ENCODE measurements around the gene NODAL.
"Not testable (repeated sequence)": the region's sequence is repeated elsewhere in the genome, so short reads cannot be mapped to it uniquely, and the experiment has no call there.

The NODAL gene

DNA sequence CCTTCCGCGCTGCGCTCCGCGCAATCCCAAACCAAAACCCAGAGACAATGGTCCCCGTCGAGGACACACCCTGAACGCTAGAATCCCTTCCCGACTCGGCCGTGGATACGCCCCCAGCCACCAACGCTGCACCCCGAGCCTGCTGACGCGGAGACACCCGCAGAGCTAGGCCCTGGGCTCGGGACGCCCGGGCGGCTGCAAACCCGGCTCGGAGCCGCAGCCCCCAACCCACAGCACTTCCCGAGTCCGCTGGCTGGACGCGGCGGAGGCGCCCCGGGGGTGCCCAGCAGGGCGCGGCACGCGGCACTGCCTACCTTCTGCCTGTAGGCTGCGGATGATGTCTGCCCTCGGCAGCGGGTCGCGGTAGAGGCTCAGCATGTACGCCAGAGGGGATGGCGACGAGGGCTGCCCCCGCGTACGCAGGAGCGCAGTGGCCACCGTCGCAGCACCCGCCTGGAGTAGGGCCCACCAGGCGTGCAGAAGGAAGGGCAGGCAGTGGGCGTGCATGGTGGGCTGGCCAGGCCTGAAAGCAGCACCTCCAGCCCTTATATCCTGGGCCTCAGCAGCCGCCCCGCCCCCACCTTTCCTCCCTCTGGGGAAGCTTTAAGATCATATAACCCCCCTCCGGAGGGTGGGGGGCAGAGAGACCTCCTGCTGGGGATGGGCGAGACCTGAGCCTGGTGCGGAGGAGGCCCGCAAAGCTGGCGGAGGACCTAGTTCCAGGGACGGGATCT is at the start of gene NODAL:
Gene NODAL, minus strand, starts transcription at position 521 of the 734 bp plus-strand sequence. Its CDS starts 14 bp downstream, at position 507.
- peak within 1 kb of the TSS; percentile 72 for H3K9ac ChIP-seq (ENCODE audit: insufficient read length, low read depth)
- no peaks in the 10 kb centered on the region for H3K9me3 ChIP-seq (ENCODE audit: insufficient read depth, low read length)
- H3K27me3 ChIP-seq (ENCODE audit: insufficient read depth, insufficient read length) = peaks cover 51% of the 10 kb centered on the region
- peaks cover 14% of the 10 kb centered on the region for H3K4me1 ChIP-seq (ENCODE audit: insufficient read depth, insufficient read length)
- H3K4me3 ChIP-seq (ENCODE audit: insufficient read length, low read depth) = peak within 1 kb of the TSS; percentile 45
- H3K36me3 ChIP-seq (ENCODE audit: insufficient read depth, insufficient read length, low read length) = no peaks in the 10 kb centered on the region
- DNase-seq (ENCODE audit: low read depth, low spot score) = no peak
- TF ChIP-seq SUZ12 (IDR thresholded peaks at IDR 0.05; ENCODE audit: extremely low read depth, insufficient read depth, insufficient read length) = no peak
- TF ChIP-seq YY1 (IDR thresholded peaks at IDR 0.05; ENCODE audit: insufficient read depth, insufficient read length) = no peak
- no peak for TF ChIP-seq ZNF274 (IDR thresholded peaks at IDR 0.05; ENCODE audit: low read depth, low read length)

DNA sequence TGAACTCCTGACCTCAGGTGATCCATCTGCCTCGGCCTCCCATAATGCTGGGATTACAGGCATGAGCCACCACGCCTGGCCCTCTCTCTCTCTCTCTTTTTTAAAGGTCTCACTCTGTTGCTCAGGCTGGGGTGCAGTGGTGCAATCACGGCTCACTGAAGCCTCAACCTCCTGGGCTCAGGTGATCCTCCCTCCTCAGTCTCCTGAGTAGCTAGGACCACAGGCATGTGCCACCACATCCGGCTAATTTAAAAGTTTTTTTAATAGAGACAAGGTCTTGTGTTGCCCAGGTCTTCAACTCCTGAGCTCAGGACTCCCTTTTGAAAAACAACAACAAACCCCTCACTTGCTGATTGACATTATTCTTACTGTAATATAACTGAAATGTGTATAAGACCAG is 48.7 kb upstream of the NODAL start:
- no peaks in the 10 kb centered on the region for H3K27me3 ChIP-seq (ENCODE audit: insufficient read depth, insufficient read length)
- H3K9ac ChIP-seq (ENCODE audit: insufficient read length, low read depth) = no peak overlapping the region
- H3K36me3 ChIP-seq (ENCODE audit: insufficient read depth, insufficient read length, low read length) = peaks cover 10% of the 10 kb centered on the region
- peaks cover 11% of the 10 kb centered on the region for H3K4me1 ChIP-seq (ENCODE audit: insufficient read depth, insufficient read length)
- no peaks in the 10 kb centered on the region for H3K9me3 ChIP-seq (ENCODE audit: insufficient read depth, low read length)
- no peak for TF ChIP-seq SUZ12 (IDR thresholded peaks at IDR 0.05; ENCODE audit: extremely low read depth, insufficient read depth, insufficient read length)
- TF ChIP-seq YY1 (IDR thresholded peaks at IDR 0.05; ENCODE audit: insufficient read depth, insufficient read length) = no peak
- TF ChIP-seq ZNF274 (IDR thresholded peaks at IDR 0.05; ENCODE audit: low read depth, low read length) = no peak
- DNase-seq (ENCODE audit: low read depth, low spot score) = no peak
- no peak overlapping the region for H3K4me3 ChIP-seq (ENCODE audit: insufficient read length, low read depth)

DNA sequence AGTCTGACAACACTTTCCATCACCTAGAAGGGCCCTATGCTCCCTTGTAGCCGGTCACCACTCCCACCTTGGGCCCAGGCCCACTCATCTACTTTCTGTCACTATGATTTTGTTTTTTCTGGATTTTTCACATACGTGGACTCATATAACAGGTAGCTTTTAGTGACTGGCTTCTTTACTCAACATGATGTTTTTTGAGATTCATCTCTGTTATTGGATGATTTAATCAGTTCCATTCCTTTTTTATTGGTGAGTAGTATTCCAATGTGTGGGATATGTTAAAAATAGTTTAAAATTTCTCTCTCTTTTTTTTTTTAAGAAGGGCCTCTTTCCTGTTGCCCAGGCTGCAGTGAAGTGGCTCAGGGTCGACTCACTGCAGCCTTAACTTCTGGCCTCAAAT is 46.3 kb upstream of the NODAL start:
- no peaks in the 10 kb centered on the region for H3K9me3 ChIP-seq (ENCODE audit: insufficient read depth, low read length)
- no peak for DNase-seq (ENCODE audit: low read depth, low spot score)
- H3K4me1 ChIP-seq (ENCODE audit: insufficient read depth, insufficient read length) = no peaks in the 10 kb centered on the region
- H3K4me3 ChIP-seq (ENCODE audit: insufficient read length, low read depth) = no peak overlapping the region
- H3K27me3 ChIP-seq (ENCODE audit: insufficient read depth, insufficient read length) = no peaks in the 10 kb centered on the region
- H3K9ac ChIP-seq (ENCODE audit: insufficient read length, low read depth) = no peak overlapping the region
- H3K36me3 ChIP-seq (ENCODE audit: insufficient read depth, insufficient read length, low read length) = peaks cover 13% of the 10 kb centered on the region
- TF ChIP-seq YY1 (IDR thresholded peaks at IDR 0.05; ENCODE audit: insufficient read depth, insufficient read length) (no peak), ZNF274 (IDR thresholded peaks at IDR 0.05; ENCODE audit: low read depth, low read length) (no peak), SUZ12 (IDR thresholded peaks at IDR 0.05; ENCODE audit: extremely low read depth, insufficient read depth, insufficient read length) (no peak)

- not testable (repeated sequence) for H3K9me3 ChIP-seq (ENCODE audit: insufficient read depth, low read length); H3K4me3 ChIP-seq (ENCODE audit: insufficient read length, low read depth); H3K4me1 ChIP-seq (ENCODE audit: insufficient read depth, insufficient read length); H3K9ac ChIP-seq (ENCODE audit: insufficient read length, low read depth); H3K27me3 ChIP-seq (ENCODE audit: insufficient read depth, insufficient read length); DNase-seq (ENCODE audit: low read depth, low spot score)
- H3K36me3 ChIP-seq (ENCODE audit: insufficient read depth, insufficient read length, low read length) = peaks cover 18% of the 10 kb centered on the region
These were observed 42.4 kb upstream of the NODAL start for GRCh38 chr10:70483872-70484271.

- Histone ChIP-seq H3K36me3 (ENCODE audit: insufficient read depth, insufficient read length, low read length) (peaks cover 18% of the 10 kb centered on the region), H3K4me3 (ENCODE audit: insufficient read length, low read depth) (no peak overlapping the region), H3K27me3 (ENCODE audit: insufficient read depth, insufficient read length) (no peaks in the 10 kb centered on the region), H3K4me1 (ENCODE audit: insufficient read depth, insufficient read length) (peaks cover 6% of the 10 kb centered on the region), H3K9me3 (ENCODE audit: insufficient read depth, low read length) (no peaks in the 10 kb centered on the region), H3K9ac (ENCODE audit: insufficient read length, low read depth) (no peak overlapping the region)
- DNase-seq (ENCODE audit: low read depth, low spot score) = no peak
- TF ChIP-seq ZNF274 (IDR thresholded peaks at IDR 0.05; ENCODE audit: low read depth, low read length) (no peak), YY1 (IDR thresholded peaks at IDR 0.05; ENCODE audit: insufficient read depth, insufficient read length) (no peak), SUZ12 (IDR thresholded peaks at IDR 0.05; ENCODE audit: extremely low read depth, insufficient read depth, insufficient read length) (no peak)
These were observed 41.7 kb upstream of the NODAL start for GRCh38 chr10:70482982-70483760.

DNA sequence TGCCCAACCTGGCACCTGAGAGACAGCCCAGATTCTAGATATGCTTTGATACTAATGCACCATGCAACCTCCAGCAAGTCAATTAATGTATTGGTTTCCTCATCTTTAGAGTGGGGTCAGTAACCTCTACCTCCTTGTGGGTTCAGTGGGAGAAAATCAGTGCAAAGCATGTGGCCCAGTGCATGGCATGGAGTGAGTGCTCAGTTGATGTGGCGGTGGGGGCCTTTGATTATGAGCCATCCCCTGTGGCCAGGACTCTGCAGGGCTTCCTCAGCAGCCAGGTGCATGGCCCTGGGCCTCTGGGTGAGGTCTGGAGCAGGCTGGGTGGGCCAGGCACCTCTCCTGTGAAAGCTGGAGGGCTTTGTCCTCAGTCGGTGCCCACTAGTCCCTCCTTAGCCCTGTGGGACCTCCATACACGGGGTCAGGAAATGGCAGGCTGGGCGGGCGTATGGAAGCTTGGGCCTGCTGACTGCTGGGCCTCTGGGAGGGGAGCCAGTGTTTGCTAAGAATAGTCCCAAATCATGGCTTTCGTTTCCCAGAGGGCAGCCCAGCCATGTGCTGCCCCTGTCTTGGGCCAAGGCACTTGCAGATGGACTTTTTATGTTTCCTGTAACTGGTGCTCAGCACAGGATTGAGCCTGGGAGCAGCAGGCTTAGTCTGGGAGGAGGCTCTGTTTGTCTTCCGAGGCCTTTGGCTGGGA is 40.5 kb upstream of the NODAL start:
- no peaks in the 10 kb centered on the region for H3K27me3 ChIP-seq (ENCODE audit: insufficient read depth, insufficient read length)
- no peaks in the 10 kb centered on the region for H3K9me3 ChIP-seq (ENCODE audit: insufficient read depth, low read length)
- H3K4me3 ChIP-seq (ENCODE audit: insufficient read length, low read depth) = no peak overlapping the region
- no peak overlapping the region for H3K9ac ChIP-seq (ENCODE audit: insufficient read length, low read depth)
- DNase-seq (ENCODE audit: low read depth, low spot score) = no peak
- peaks cover 18% of the 10 kb centered on the region for H3K36me3 ChIP-seq (ENCODE audit: insufficient read depth, insufficient read length, low read length)
- H3K4me1 ChIP-seq (ENCODE audit: insufficient read depth, insufficient read length) = peaks cover 9% of the 10 kb centered on the region
- TF ChIP-seq ZNF274 (IDR thresholded peaks at IDR 0.05; ENCODE audit: low read depth, low read length) = no peak
- no peak for TF ChIP-seq SUZ12 (IDR thresholded peaks at IDR 0.05; ENCODE audit: extremely low read depth, insufficient read depth, insufficient read length)
- TF ChIP-seq YY1 (IDR thresholded peaks at IDR 0.05; ENCODE audit: insufficient read depth, insufficient read length) = no peak

DNA sequence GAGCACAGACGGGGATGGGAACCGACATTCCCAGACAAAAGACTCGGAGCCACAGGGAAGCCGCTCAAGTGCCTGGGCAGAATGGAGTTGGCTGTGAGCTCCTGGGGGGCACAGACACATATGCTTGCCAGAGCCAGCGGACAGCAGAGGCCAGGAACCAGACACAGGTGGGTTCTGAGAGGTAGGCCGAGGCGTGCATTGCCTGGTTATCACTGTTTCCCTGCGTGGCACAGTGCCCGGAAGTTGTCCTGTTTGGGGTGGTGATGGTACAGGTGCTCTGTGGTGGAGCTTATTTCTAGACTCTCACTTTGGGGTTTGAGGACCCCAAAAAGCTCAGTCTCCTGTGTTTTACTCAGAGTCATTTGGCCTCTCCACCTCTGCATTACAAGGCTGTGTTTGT is 39.6 kb upstream of the NODAL start:
- Histone ChIP-seq H3K36me3 (ENCODE audit: insufficient read depth, insufficient read length, low read length) (peaks cover 14% of the 10 kb centered on the region), H3K4me3 (ENCODE audit: insufficient read length, low read depth) (no peak overlapping the region), H3K9me3 (ENCODE audit: insufficient read depth, low read length) (no peaks in the 10 kb centered on the region), H3K27me3 (ENCODE audit: insufficient read depth, insufficient read length) (no peaks in the 10 kb centered on the region), H3K9ac (ENCODE audit: insufficient read length, low read depth) (no peak overlapping the region), H3K4me1 (ENCODE audit: insufficient read depth, insufficient read length) (peaks cover 9% of the 10 kb centered on the region)
- TF ChIP-seq SUZ12 (IDR thresholded peaks at IDR 0.05; ENCODE audit: extremely low read depth, insufficient read depth, insufficient read length) (no peak), ZNF274 (IDR thresholded peaks at IDR 0.05; ENCODE audit: low read depth, low read length) (no peak), YY1 (IDR thresholded peaks at IDR 0.05; ENCODE audit: insufficient read depth, insufficient read length) (no peak)
- DNase-seq (ENCODE audit: low read depth, low spot score) = no peak
